GM12892 (cell line): ENCODE results near the gene DLGAP5.

Experiments used
- POLR2A ChIP-seq: IDR thresholded peaks from 2 replicates; pipeline ENCODE4 v1.6.1; 2011; ENCODE audit warnings: low read depth, low read length, control low read depth
- POLR2AphosphoS5 ChIP-seq: IDR thresholded peaks from 2 replicates; pipeline ENCODE4 v1.6.1; 2011; ENCODE audit warnings: low read depth, low read length, control low read depth
- TAF1 ChIP-seq: IDR thresholded peaks from 2 replicates; pipeline ENCODE4 v1.6.1; 2011; ENCODE audit warnings: low read depth, mild to moderate bottlenecking, control low read depth, low read length, borderline replicate concordance

DNA sequence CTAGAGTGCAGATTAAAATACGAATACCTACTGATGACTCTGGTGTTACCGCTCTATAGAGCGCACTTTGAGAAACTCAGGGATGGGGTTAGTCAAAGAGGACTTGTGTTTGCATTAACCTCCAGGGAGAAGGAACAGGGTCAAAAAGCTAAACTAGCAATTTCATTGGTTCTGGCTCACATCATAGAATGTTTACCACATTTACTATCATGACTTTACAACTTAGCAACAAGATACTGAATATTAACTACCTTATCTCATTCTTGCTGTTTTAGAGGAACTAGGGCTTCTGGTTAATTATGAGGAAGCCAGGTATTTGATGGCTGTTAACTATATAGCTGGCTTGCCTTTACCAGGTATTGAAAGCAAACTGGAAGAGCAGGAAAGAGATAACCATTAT is 49.6 kb downstream of the DLGAP5 start:
- no peak for TF ChIP-seq TAF1
- TF ChIP-seq POLR2AphosphoS5, result no peak
- no peak for TF ChIP-seq POLR2A
